ENCODE measurements around the gene CUX1.

DNA sequence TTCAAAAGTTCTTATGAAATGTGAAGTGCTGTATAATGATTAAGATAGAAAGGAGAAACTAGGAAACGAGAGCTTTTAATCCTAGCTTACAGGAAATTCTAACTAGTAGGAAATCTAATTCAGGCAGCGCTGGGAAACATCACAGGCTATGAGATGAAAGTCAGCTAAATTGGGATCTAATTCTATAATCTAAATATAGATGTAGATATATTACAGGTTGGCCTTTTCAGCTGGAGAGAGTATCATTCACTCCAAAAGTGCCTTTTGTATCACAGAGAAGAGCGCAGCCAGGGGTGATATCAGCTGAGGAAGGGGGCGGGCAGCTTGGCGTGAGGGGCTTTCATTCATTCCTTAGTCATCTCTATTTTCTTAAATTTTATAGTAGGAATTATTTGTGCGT is 157.0 kb downstream of the CUX1 start:
- TF ChIP-seq TOX (CRISPR knock-in tag; IDR thresholded peaks at IDR 0.05; ENCODE audit: borderline replicate concordance) (no peak), GLIS3 (CRISPR knock-in tag; IDR thresholded peaks at IDR 0.05) (no peak), ZC3H10 (CRISPR knock-in tag; IDR thresholded peaks at IDR 0.05) (0 out of 2 replicates have a peak, but pooled peaks have one; percentile 33), BACH2 (CRISPR knock-in tag; IDR thresholded peaks at IDR 0.05; ENCODE audit: borderline replicate concordance) (no peak), ZFP30 (CRISPR knock-in tag; IDR thresholded peaks at IDR 0.05) (no peak)
- TF ChIP-seq, protein P1, sequence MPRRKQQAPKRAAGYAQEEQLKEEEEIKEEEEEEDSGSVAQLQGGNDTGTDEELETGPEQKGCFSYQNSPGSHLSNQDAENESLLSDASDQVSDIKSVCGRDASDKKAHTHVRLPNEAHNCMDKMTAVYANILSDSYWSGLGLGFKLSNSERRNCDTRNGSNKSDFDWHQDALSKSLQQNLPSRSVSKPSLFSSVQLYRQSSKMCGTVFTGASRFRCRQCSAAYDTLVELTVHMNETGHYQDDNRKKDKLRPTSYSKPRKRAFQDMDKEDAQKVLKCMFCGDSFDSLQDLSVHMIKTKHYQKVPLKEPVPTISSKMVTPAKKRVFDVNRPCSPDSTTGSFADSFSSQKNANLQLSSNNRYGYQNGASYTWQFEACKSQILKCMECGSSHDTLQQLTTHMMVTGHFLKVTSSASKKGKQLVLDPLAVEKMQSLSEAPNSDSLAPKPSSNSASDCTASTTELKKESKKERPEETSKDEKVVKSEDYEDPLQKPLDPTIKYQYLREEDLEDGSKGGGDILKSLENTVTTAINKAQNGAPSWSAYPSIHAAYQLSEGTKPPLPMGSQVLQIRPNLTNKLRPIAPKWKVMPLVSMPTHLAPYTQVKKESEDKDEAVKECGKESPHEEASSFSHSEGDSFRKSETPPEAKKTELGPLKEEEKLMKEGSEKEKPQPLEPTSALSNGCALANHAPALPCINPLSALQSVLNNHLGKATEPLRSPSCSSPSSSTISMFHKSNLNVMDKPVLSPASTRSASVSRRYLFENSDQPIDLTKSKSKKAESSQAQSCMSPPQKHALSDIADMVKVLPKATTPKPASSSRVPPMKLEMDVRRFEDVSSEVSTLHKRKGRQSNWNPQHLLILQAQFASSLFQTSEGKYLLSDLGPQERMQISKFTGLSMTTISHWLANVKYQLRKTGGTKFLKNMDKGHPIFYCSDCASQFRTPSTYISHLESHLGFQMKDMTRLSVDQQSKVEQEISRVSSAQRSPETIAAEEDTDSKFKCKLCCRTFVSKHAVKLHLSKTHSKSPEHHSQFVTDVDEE (CRISPR knock-in tag; IDR thresholded peaks at IDR 0.05), result 0 out of 2 replicates have a peak, but pooled peaks have one; percentile 31
- TF ChIP-seq, protein P2, sequence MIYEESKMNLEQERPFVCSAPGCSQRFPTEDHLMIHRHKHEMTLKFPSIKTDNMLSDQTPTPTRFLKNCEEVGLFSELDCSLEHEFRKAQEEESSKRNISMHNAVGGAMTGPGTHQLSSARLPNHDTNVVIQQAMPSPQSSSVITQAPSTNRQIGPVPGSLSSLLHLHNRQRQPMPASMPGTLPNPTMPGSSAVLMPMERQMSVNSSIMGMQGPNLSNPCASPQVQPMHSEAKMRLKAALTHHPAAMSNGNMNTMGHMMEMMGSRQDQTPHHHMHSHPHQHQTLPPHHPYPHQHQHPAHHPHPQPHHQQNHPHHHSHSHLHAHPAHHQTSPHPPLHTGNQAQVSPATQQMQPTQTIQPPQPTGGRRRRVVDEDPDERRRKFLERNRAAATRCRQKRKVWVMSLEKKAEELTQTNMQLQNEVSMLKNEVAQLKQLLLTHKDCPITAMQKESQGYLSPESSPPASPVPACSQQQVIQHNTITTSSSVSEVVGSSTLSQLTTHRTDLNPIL (CRISPR knock-in tag; IDR thresholded peaks at IDR 0.05; ENCODE audit: low read depth), result no peak
- TF ChIP-seq, protein P3, sequence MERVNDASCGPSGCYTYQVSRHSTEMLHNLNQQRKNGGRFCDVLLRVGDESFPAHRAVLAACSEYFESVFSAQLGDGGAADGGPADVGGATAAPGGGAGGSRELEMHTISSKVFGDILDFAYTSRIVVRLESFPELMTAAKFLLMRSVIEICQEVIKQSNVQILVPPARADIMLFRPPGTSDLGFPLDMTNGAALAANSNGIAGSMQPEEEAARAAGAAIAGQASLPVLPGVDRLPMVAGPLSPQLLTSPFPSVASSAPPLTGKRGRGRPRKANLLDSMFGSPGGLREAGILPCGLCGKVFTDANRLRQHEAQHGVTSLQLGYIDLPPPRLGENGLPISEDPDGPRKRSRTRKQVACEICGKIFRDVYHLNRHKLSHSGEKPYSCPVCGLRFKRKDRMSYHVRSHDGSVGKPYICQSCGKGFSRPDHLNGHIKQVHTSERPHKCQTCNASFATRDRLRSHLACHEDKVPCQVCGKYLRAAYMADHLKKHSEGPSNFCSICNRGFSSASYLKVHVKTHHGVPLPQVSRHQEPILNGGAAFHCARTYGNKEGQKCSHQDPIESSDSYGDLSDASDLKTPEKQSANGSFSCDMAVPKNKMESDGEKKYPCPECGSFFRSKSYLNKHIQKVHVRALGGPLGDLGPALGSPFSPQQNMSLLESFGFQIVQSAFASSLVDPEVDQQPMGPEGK (CRISPR knock-in tag; IDR thresholded peaks at IDR 0.05; ENCODE audit: borderline replicate concordance), result no peak

Data from SK-N-SH treated with all-trans-retinoic acid at 6 μM for 48 hours (cell line).